Ishikawa (cell line): Measurements from ENCODE around the gene GNA15.

Experiments used
- CEBPB ChIP-seq: IDR thresholded peaks from 2 replicates; pipeline ENCODE4 v1.6.1; 2012
- EGR1 ChIP-seq: IDR thresholded peaks from 2 replicates; pipeline ENCODE4 v1.6.1; 2012
- EP300 ChIP-seq: IDR thresholded peaks from 2 replicates; pipeline ENCODE4 v1.6.1; 2012; ENCODE audit warnings: borderline replicate concordance
- FOXM1 ChIP-seq: IDR thresholded peaks from 2 replicates; pipeline ENCODE4 v1.6.1; 2012; ENCODE audit warnings: low read depth, borderline replicate concordance
- MAX ChIP-seq: IDR thresholded peaks from 2 replicates; pipeline ENCODE4 v1.6.1; 2012
- NFIC ChIP-seq: IDR thresholded peaks from 2 replicates; pipeline ENCODE4 v1.6.1; 2012
- RAD21 ChIP-seq: IDR thresholded peaks from 2 replicates; pipeline ENCODE4 v1.6.1; 2012; ENCODE audit warnings: low read depth
- REST ChIP-seq: IDR thresholded peaks from 2 replicates; pipeline ENCODE4 v1.6.1; 2012; ENCODE audit warnings: low read depth, mild to moderate bottlenecking
- TAF1 ChIP-seq: IDR thresholded peaks from 2 replicates; pipeline ENCODE4 v1.6.1; 2012; ENCODE audit warnings: low read depth, mild to moderate bottlenecking
- TCF12 ChIP-seq: IDR thresholded peaks from 2 replicates; pipeline ENCODE4 v1.6.1; 2012; ENCODE audit warnings: low read depth
- TEAD4 ChIP-seq: IDR thresholded peaks from 2 replicates; pipeline ENCODE4 v1.6.1; 2012
- USF1 ChIP-seq: IDR thresholded peaks from 2 replicates; pipeline ENCODE4 v1.6.1; 2012
- YY1 ChIP-seq: IDR thresholded peaks from 2 replicates; pipeline ENCODE4 v1.6.1; 2012; ENCODE audit warnings: low read depth

- TF ChIP-seq YY1 (no peak), EP300 (no peak), MAX (no peak), NFIC (no peak), USF1 (no peak), RAD21 (no peak), FOXM1 (no peak), REST (no peak), TAF1 (no peak), CEBPB (no peak), TEAD4 (no peak), EGR1 (no peak), TCF12 (no peak)
Observed at GRCh38 chr19:3136684-3137055, 837 bp downstream of the GNA15 start.
